RCC 7860 (cell line): ENCODE measurements around the gene TBC1D10B.
A peak's percentile ranks its signal among the peaks of the same experiment; 100 is the strongest.
"Not testable (repeated sequence)": the region's sequence is repeated elsewhere in the genome, so short reads cannot be mapped to it uniquely, and the experiment has no call there.

Experiments used
- DNase-seq: peaks from one replicate; pipeline ENCODE4 v3.0.0-alpha.2; 2015; ENCODE audit warnings: low spot score
- FAIRE-seq: peaks from 2 replicates; lab custom pipeline; 2012; peaks lifted over from hg19 to GRCh38; lab: Jason Lieb, UNC

Gene TBC1D10B

GRCh38 chr16:30356401-30357084 is 13.8 kb downstream of the TBC1D10B start:
- no peak for FAIRE-seq
- no peak for DNase-seq

- no peak for FAIRE-seq
Measured at GRCh38 chr16:30355954-30356308, 14.4 kb downstream of the TBC1D10B start.

GRCh38 chr16:30355144-30355953 is 14.9 kb downstream of the TBC1D10B start, which contains the start of gene CD2BP2:
Gene CD2BP2, minus strand, starts transcription at chr16:30355308. Its CDS starts 627 bp downstream, at chr16:30354681.
- FAIRE-seq, result peak; percentile 93
- DNase-seq, result peak; percentile 98

More at GRCh38 chr16:30355954-30356308, 14.4 kb downstream of the TBC1D10B start:
- no peak for DNase-seq

GRCh38 chr16:30354423-30355143 is 15.7 kb downstream of the TBC1D10B start:
- no peak for FAIRE-seq

GRCh38 chr16:30353438-30354129 is 16.7 kb downstream of the TBC1D10B start:
- FAIRE-seq, result no peak
- DNase-seq, result no peak

More at GRCh38 chr16:30354423-30355143, 15.7 kb downstream of the TBC1D10B start:
- DNase-seq, result no peak

GRCh38 chr16:30352488-30353401 is 17.5 kb downstream of the TBC1D10B start:
- FAIRE-seq (no peak), DNase-seq (no peak)

GRCh38 chr16:30351586-30352419 is 18.5 kb downstream of the TBC1D10B start:
- peak; percentile 79 for FAIRE-seq
- DNase-seq, result peak; percentile 45

- FAIRE-seq (no peak), DNase-seq (no peak)
Measured at GRCh38 chr16:30351001-30351441, 19.3 kb downstream of the TBC1D10B start.

- DNase-seq (no peak), FAIRE-seq (no peak)
Measured at GRCh38 chr16:30350134-30350871, 20.0 kb downstream of the TBC1D10B start.

GRCh38 chr16:30349675-30350074 is 20.6 kb downstream of the TBC1D10B start:
- no peak for DNase-seq
- FAIRE-seq, result no peak

- no peak for DNase-seq
- no peak for FAIRE-seq
Measured at GRCh38 chr16:30348929-30349328, 21.4 kb downstream of the TBC1D10B start.

GRCh38 chr16:30348113-30348512 is 22.2 kb downstream of the TBC1D10B start:
- DNase-seq (no peak), FAIRE-seq (no peak)

GRCh38 chr16:30346286-30346685 is 24.0 kb downstream of the TBC1D10B start:
- FAIRE-seq (no peak), DNase-seq (no peak)

GRCh38 chr16:30343491-30343820 is 26.8 kb downstream of the TBC1D10B start:
- FAIRE-seq, DNase-seq: not testable (repeated sequence)

GRCh38 chr16:30342751-30343490 is 27.4 kb downstream of the TBC1D10B start:
- no peak for FAIRE-seq

GRCh38 chr16:30341971-30342370 is 28.3 kb downstream of the TBC1D10B start:
- not testable (repeated sequence) for FAIRE-seq, DNase-seq

More at GRCh38 chr16:30342751-30343490, 27.4 kb downstream of the TBC1D10B start:
- no peak for DNase-seq

- DNase-seq (no peak), FAIRE-seq (no peak)
Measured at GRCh38 chr16:30340621-30341020, 29.7 kb downstream of the TBC1D10B start.
